Stimulated activated CD8-positive, alpha-beta memory T cell treated with anti-CD3 and anti-CD28 coated beads, Interleukin-4, amount 100 ng/mL, for 48 hours (primary cell): ENCODE data around the gene RBM28.

ENCODE experiments used
- DNase-seq: peaks from one replicate; pipeline ENCODE4 v3.0.0-alpha.2; 2020

RBM28 gene

GRCh38 chr7:128343554-128344430 lies at the start of gene RBM28:
RBM28 (minus strand) TSS chr7:128343908; CDS start chr7:128343793, 115 bp downstream.
- DNase-seq: peak; percentile 87

- DNase-seq: no peak
Measured at GRCh38 chr7:128392446-128393327, 49.0 kb upstream of the RBM28 start.

- DNase-seq: no peak
Measured at GRCh38 chr7:128391805-128392204, 48.1 kb upstream of the RBM28 start.

- DNase-seq: no peak
Measured at GRCh38 chr7:128390871-128391565, 47.3 kb upstream of the RBM28 start.

GRCh38 chr7:128389618-128390329 lies 46.1 kb upstream of the RBM28 start:
- no peak for DNase-seq

GRCh38 chr7:128389085-128389617 lies 45.4 kb upstream of the RBM28 start:
- DNase-seq: no peak

GRCh38 chr7:128388145-128388485 lies 44.4 kb upstream of the RBM28 start:
- no peak for DNase-seq

GRCh38 chr7:128387216-128388144 lies 43.8 kb upstream of the RBM28 start:
- peak; percentile 87 for DNase-seq

GRCh38 chr7:128385988-128386925 lies 42.5 kb upstream of the RBM28 start:
- no peak for DNase-seq

- DNase-seq: no peak
Measured at GRCh38 chr7:128384726-128385125, 41.0 kb upstream of the RBM28 start.

GRCh38 chr7:128383776-128384175 lies 40.1 kb upstream of the RBM28 start:
- DNase-seq: no peak

- DNase-seq: peak; percentile 82
Measured at GRCh38 chr7:128381161-128381821, 37.6 kb upstream of the RBM28 start.

- no peak for DNase-seq
Measured at GRCh38 chr7:128380483-128381106, 36.9 kb upstream of the RBM28 start.

GRCh38 chr7:128379900-128380479 lies 36.3 kb upstream of the RBM28 start:
- no peak for DNase-seq

GRCh38 chr7:128378637-128379036 lies 34.9 kb upstream of the RBM28 start:
- DNase-seq: no peak

GRCh38 chr7:128376077-128376476 lies 32.4 kb upstream of the RBM28 start:
- no peak for DNase-seq

- DNase-seq: no peak
Measured at GRCh38 chr7:128374041-128374440, 30.3 kb upstream of the RBM28 start.

- DNase-seq: no peak
Measured at GRCh38 chr7:128373606-128374005, 29.9 kb upstream of the RBM28 start.
